Testis (tissue), 3 donors: ENCODE results near the gene GMEB2. TPM values are rescaled to one million over a fixed set of nuclear protein-coding genes. Genes with fewer than 3 reads are reported as not detected.
"Not testable (repeated sequence)": the region's sequence is repeated elsewhere in the genome, so short reads cannot be mapped to it uniquely, and the experiment has no call there.

Source experiments
- DNase-seq: peaks from one replicate; pipeline ENCODE4 v3.0.0-alpha.2; 2019
- H3K27ac ChIP-seq, 2 donors: fragments of 200-600 bp; sonication (generic); one replicate each; pipeline ENCODE4 v1.5.1; 2019
- H3K27me3 ChIP-seq: fragments of 200-600 bp; sonication (generic); one replicate; pipeline ENCODE4 v1.5.1; 2019
- H3K36me3 ChIP-seq: fragments of 200-600 bp; sonication (generic); one replicate; pipeline ENCODE4 v1.5.1; 2017; ENCODE audit warnings: low read depth; ENCODE audit errors: missing control alignments
- H3K4me1 ChIP-seq: fragments of 200-600 bp; sonication (generic); one replicate; pipeline ENCODE4 v1.5.1; 2019
- H3K4me3 ChIP-seq, 2 donors: fragments of 200-600 bp; sonication (generic); one replicate each; pipeline ENCODE4 v1.5.1; 2017 to 2019
- H3K9me3 ChIP-seq: fragments of 200-600 bp; sonication (generic); one replicate; pipeline ENCODE4 v1.5.1; 2017
- CTCF ChIP-seq, 3 experiments: fragments of 450-650 bp in 2 of 3; fragments of 200-600 bp in 1 of 3; sonication (generic) in 1 of 3; IDR thresholded peaks; one replicate each; pipeline ENCODE4 v1.5.1; 2016 to 2019; ENCODE audit warnings: antibody characterized with exemption in 3 of 3, mild to moderate bottlenecking in 2 of 3, moderate library complexity in 1 of 3
- POLR2A ChIP-seq: fragments of 450-650 bp; IDR thresholded peaks from one replicate; pipeline ENCODE4 v1.6.1; 2017; ENCODE audit warnings: antibody characterized with exemption, mild to moderate bottlenecking, moderate library complexity
- WGBS, 2 donors: methylation state at CpG; one replicate each; pipeline ENCODE4 v1.1.5; 2018; 5-methylcytosine and 5-hydroxymethylcytosine counted together
- intact Hi-C: fragments of 100-400 bp; cut with DNase I; formaldehyde crosslinking; loops from one replicate; pipeline ENCODE4 v1.15.1; 2023; ENCODE audit warnings: low total_unique reads
- polyA plus RNA-seq: library from polyadenylated mRNA; stranded (reverse); fragments of 350-450 nt; fragmentation: Illumina TruSeq; extraction: RNeasy Lipid Tissue Mini Kit (QIAGEN cat#74804); gene quantifications from one replicate; pipeline ENCODE4 v1.2.3, GENCODE V29; 2014; ENCODE audit warnings: low read depth, low replicate concordance; ENCODE audit not compliant: insufficient read depth
- total RNA-seq, 2 donors: library from RNA; depleted of rRNA; stranded (reverse); fragments of >200 nt; gene quantifications; one replicate each; pipeline ENCODE4 v1.2.3, GENCODE V29; 2016

GMEB2 gene
- total and polyA plus RNA-seq, 3 donors from 2014 or later, result 20.3 to 33.1 (median 31.0) TPM

GRCh38 chr20:63642527-63643247 is 15.8 kb upstream of the GMEB2 start:
- Histone ChIP-seq H3K27me3 (no peaks in the 10 kb centered on the region), H3K9me3 (no peaks in the 10 kb centered on the region), H3K4me3 (peak overlapping the region; percentile 46 to 51), H3K36me3 (no peaks in the 10 kb centered on the region), H3K4me1 (no peaks in the 10 kb centered on the region), H3K27ac (peak overlapping the region in 1 of 2 donors; percentile 45)
- intact Hi-C loops, result no loop called here
- no peak for DNase-seq
- WGBS, 2 donors, result 57 to 58% methylated on average over 11 to 17 of the region's 29 CpGs
- TF ChIP-seq CTCF (IDR thresholded peaks at IDR 0.05) (no peak), POLR2A (no peak)

GRCh38 chr20:63641792-63642523 is 15.1 kb upstream of the GMEB2 start:
- H3K4me1 ChIP-seq, result no peaks in the 10 kb centered on the region
- no peak for TF ChIP-seq POLR2A
- peak in 2 of 3 experiments; percentile 15 to 55 for TF ChIP-seq CTCF (IDR thresholded peaks at IDR 0.05)
- no peaks in the 10 kb centered on the region for H3K27me3 ChIP-seq
- 4% methylated on average over 17 of the region's 86 CpGs; no CpG with 5 or more reads in 1 of the 2 donors for WGBS, 2 donors
- H3K9me3 ChIP-seq, result no peaks in the 10 kb centered on the region
- intact Hi-C loops, result no loop called here
- DNase-seq, result peak; percentile 89
- peak overlapping the region; percentile 56 to 62 for H3K4me3 ChIP-seq
- peak overlapping the region; percentile 10 to 83 for H3K27ac ChIP-seq
- no peaks in the 10 kb centered on the region for H3K36me3 ChIP-seq

GRCh38 chr20:63641146-63641791 is 14.4 kb upstream of the GMEB2 start:
- Histone ChIP-seq H3K4me1 (no peaks in the 10 kb centered on the region), H3K36me3 (no peaks in the 10 kb centered on the region), H3K27me3 (no peaks in the 10 kb centered on the region), H3K4me3 (peak overlapping the region; percentile 56 to 62), H3K27ac (peak overlapping the region; percentile 10 to 83), H3K9me3 (no peaks in the 10 kb centered on the region)
- intact Hi-C loops, result no loop called here
- 7 to 20% methylated on average over 4 to 38 of the region's 47 CpGs for WGBS, 2 donors
- DNase-seq, result no peak
- TF ChIP-seq CTCF (IDR thresholded peaks at IDR 0.05) (no peak), POLR2A (no peak)

- not testable (repeated sequence) for DNase-seq
- peak overlapping the region in 1 of 2 donors; percentile 56 for H3K4me3 ChIP-seq
Measured at GRCh38 chr20:63640686-63641085, 13.8 kb upstream of the GMEB2 start.

GRCh38 chr20:63640086-63640485 is 13.2 kb upstream of the GMEB2 start:
- peak overlapping the region in 1 of 2 donors; percentile 12 for H3K27ac ChIP-seq
- no peak for TF ChIP-seq POLR2A
- TF ChIP-seq CTCF (IDR thresholded peaks at IDR 0.05), result no peak
- H3K4me3 ChIP-seq, result no peak overlapping the region
- intact Hi-C loops, result no loop called here
- H3K9me3 ChIP-seq, result no peaks in the 10 kb centered on the region
- WGBS, 2 donors, result 20 to 55% methylated on average over 1 to 7 of the region's 8 CpGs
- H3K36me3 ChIP-seq, result no peaks in the 10 kb centered on the region
- no peaks in the 10 kb centered on the region for H3K4me1 ChIP-seq
- no peaks in the 10 kb centered on the region for H3K27me3 ChIP-seq
- no peak for DNase-seq

More at GRCh38 chr20:63640686-63641085, 13.8 kb upstream of the GMEB2 start:
- H3K4me1 ChIP-seq, H3K27me3 ChIP-seq, H3K36me3 ChIP-seq, H3K27ac ChIP-seq, H3K9me3 ChIP-seq, intact Hi-C loops: not testable (repeated sequence)
- WGBS, 2 donors, result 48% methylated on average over 13 of the region's 17 CpGs; no CpG with 5 or more reads in 1 of the 2 donors
